HG03045 (cell line): ENCODE data around the gene TRIB2.

ENCODE experiments used
- ATAC-seq: cut with Tn5 transposase; IDR thresholded peaks from one replicate; pipeline ENCODE4 v1.9.1; 2021; ENCODE audit warnings: mild to moderate bottlenecking, moderate library complexity; ENCODE audit not compliant: unreplicated experiment

The TRIB2 gene

GRCh38 chr2:12771154-12771553 lies 54.4 kb downstream of the TRIB2 start:
- ATAC-seq, result no peak

GRCh38 chr2:12773586-12774394 lies 57.1 kb downstream of the TRIB2 start:
- no peak for ATAC-seq

GRCh38 chr2:12774395-12774727 lies 57.6 kb downstream of the TRIB2 start:
- no peak for ATAC-seq

- no peak for ATAC-seq
These were observed 59.8 kb downstream of the TRIB2 start for GRCh38 chr2:12776521-12776961.

GRCh38 chr2:12778369-12778768 lies 61.6 kb downstream of the TRIB2 start:
- no peak for ATAC-seq

- ATAC-seq, result no peak
These were observed 62.3 kb downstream of the TRIB2 start for GRCh38 chr2:12778811-12779579.

GRCh38 chr2:12781329-12781728 lies 64.6 kb downstream of the TRIB2 start:
- no peak for ATAC-seq

GRCh38 chr2:12787891-12788801 lies 71.4 kb downstream of the TRIB2 start:
- ATAC-seq, result no peak

GRCh38 chr2:12791906-12792305 lies 75.2 kb downstream of the TRIB2 start:
- ATAC-seq, result no peak
